ENCODE data around the gene DMRTA1.
"Not testable (repeated sequence)": the region's sequence is repeated elsewhere in the genome, so short reads cannot be mapped to it uniquely, and the experiment has no call there.

The DMRTA1 gene

DNA sequence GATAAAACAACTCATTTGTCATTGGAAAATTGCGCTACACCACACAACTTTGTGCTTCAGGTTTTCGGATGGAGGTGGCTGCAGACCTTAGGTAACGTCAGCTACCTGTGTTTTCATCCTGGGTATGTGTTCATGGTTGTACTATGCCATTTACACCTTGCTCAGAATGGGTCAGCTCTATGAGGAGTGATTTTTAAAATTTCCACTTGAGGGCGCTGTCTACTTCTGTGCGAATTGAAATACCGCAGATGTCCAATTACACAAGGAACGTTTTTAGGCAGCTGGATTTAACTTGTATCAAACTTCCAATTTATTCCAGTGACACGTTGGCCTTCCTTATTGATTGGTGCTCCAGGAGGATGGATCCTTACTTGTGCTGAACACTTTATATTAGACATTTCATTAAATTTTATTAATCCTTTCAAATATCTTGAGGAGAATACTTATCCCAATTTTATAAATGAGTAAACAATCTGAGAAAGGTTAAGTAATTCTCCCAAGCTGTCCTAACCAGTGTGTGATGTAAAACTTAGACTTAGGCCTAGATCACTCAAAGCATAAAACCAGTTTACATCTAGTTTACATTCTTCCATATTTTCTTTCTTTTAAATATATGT, 23.4 kb downstream of the DMRTA1 start:
- DNase-seq = no peak

DNA sequence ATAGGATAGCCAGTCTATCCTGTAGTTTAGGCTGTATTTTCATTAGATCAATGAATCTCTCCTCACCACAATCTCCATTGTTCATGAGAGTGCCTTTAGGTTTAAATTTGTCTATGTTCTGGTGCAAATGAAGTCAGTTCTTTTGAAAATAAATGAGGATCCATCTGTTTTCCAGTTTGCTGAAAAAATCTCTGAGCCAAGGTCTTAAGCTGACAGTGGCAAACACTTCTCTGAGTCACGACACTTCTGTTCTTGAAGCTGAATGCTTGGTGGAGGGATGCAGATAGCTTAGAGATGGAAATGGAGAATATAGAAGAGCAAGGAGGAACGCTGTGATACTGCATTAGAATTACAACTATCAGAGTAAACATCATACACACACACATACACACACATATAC, 34.9 kb downstream of the DMRTA1 start:
- DNase-seq = no peak

DNA sequence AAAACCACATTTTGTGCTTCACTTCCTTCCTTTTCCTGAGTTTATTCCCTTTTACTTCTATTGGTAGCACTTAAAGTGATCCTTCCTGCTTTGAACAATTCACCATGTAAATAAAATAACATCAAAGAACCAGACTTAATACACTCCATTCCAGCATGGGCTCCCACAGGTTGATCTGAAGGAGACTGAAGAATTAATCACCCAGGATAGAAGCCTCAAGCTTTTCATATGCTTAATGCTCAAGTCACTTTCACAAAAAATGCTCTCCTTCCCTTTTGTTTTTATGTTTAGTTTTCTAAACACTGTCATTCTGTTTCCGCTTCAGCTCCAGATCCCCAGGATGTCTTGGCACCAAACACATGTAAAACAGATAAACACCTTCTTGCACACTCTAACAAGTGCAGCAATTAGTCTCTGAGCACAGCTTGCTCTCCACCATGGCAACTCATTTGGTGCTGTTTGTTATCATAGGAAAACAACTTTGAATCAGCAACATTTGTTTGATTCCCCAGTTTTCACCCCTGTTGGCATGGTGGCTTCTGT, 37.0 kb downstream of the DMRTA1 start:
- DNase-seq = no peak

DNA sequence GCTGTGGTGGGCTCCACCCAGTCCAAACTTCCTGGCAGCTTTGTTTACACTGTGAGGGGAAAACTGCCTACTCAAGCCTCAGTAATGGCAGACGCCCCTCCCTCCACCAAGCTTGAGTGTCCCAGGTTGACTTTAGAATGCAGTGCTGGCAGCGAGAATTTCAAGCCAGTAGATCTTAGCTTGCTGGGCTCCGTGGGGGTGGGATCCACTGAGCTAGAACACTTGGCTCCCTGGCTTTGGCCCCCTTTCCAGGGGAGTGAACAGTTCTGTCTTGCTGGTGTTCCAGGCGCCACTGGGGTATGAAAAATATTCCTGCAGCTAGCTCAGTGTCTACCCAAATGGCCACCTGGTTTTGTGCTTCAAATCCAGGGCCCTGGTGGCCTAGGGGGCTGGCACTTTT, 49.6 kb downstream of the DMRTA1 start:
- DNase-seq = not testable (repeated sequence)

All from CD4-positive, alpha-beta T cell treated with Interleukin-6 for 4 hours (primary cell).